ENCODE measurements around the gene TSBP1.

Gene TSBP1

DNA sequence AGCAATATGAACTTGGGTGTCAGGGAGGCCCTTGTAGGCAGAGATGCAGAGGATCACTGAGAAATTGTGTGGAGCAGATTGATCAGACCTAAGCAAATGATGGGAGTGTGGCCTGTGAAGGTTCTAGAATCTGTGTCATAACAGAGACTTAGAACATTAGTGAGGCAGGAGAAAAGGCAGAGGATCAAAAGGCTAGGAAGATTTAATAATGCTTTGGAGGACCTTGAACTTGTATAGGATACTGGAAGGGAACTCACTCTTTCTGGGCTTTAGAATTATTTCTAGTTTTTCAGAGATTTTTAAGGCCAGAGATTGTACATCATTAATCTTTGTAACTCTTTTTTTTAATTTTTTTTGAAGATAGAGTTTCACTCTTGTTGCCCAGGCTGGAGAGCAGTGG lies at the start of gene TSBP1:
TSS of gene TSBP1 (minus strand) at position 101 of the 400 bp plus-strand sequence. CDS start 197 bp downstream, outside the sequence.
- Histone ChIP-seq H3K9me3 (ENCODE audit: control insufficient read depth, insufficient read depth, low read length) (no peaks in the 10 kb centered on the region), H3K9me2 (replicated peaks; ENCODE audit: control insufficient read depth, low read length) (no peaks in the 10 kb centered on the region), H3K36me3 (ENCODE audit: control insufficient read depth, low read length) (no peaks in the 10 kb centered on the region), H3F3A (ENCODE audit: control insufficient read depth, insufficient read depth) (no peaks in the 10 kb centered on the region), H3K27ac (ENCODE audit: low read depth, low read length) (no peak within 1 kb of the TSS), H3K4me3 (ENCODE audit: low read length) (no peak within 1 kb of the TSS), H3K4me1 (ENCODE audit: control insufficient read depth, low read length) (peaks cover 5% of the 10 kb centered on the region; the same call in 1 of the 2 replicates), H3K4me2 (ENCODE audit: low read length) (no peak within 1 kb of the TSS), H3K79me2 (ENCODE audit: control insufficient read depth, low read length) (no peaks in the 10 kb centered on the region), H4K20me1 (ENCODE audit: control insufficient read depth, insufficient read depth, low read depth, low read length) (no peaks in the 10 kb centered on the region), H3K27me3 (ENCODE audit: control insufficient read depth, low read length) (no peaks in the 10 kb centered on the region)
- TF ChIP-seq CTCF (IDR thresholded peaks at IDR 0.05; ENCODE audit: low read depth, low read length, poor library complexity, severe bottlenecking) = no peak
- no peak for TF ChIP-seq EZH2phosphoT487 (IDR thresholded peaks at IDR 0.05; ENCODE audit: borderline replicate concordance, low read length)

- Histone ChIP-seq H3F3A (ENCODE audit: control insufficient read depth, insufficient read depth) (no peaks in the 10 kb centered on the region), H4K20me1 (ENCODE audit: control insufficient read depth, insufficient read depth, low read depth, low read length) (no peaks in the 10 kb centered on the region), H3K9me2 (replicated peaks; ENCODE audit: control insufficient read depth, low read length) (no peaks in the 10 kb centered on the region), H3K36me3 (ENCODE audit: control insufficient read depth, low read length) (no peaks in the 10 kb centered on the region), H3K79me2 (ENCODE audit: control insufficient read depth, low read length) (no peaks in the 10 kb centered on the region), H3K4me3 (ENCODE audit: low read length) (no peak overlapping the region), H3K4me2 (ENCODE audit: low read length) (peak overlapping the region; percentile 64), H3K4me1 (ENCODE audit: control insufficient read depth, low read length) (peaks cover 14% of the 10 kb centered on the region), H3K27me3 (ENCODE audit: control insufficient read depth, low read length) (peaks cover 17% of the 10 kb centered on the region), H3K27ac (ENCODE audit: low read depth, low read length) (no peak overlapping the region), H3K9me3 (ENCODE audit: control insufficient read depth, insufficient read depth, low read length) (no peaks in the 10 kb centered on the region)
- TF ChIP-seq CTCF (IDR thresholded peaks at IDR 0.05; ENCODE audit: low read depth, low read length, poor library complexity, severe bottlenecking) = no peak
- TF ChIP-seq EZH2phosphoT487 (IDR thresholded peaks at IDR 0.05; ENCODE audit: borderline replicate concordance, low read length) = no peak
Measured at GRCh38 chr6:32416036-32416435, 44.3 kb upstream of the TSBP1 start.

- H3K9me2 ChIP-seq (replicated peaks; ENCODE audit: control insufficient read depth, low read length) = no peaks in the 10 kb centered on the region
- TF ChIP-seq EZH2phosphoT487 (IDR thresholded peaks at IDR 0.05; ENCODE audit: borderline replicate concordance, low read length) (no peak), CTCF (IDR thresholded peaks at IDR 0.05; ENCODE audit: low read depth, low read length, poor library complexity, severe bottlenecking) (peak; percentile 96)
Measured at GRCh38 chr6:32415521-32416019, 43.9 kb upstream of the TSBP1 start.

More at GRCh38 chr6:32415521-32416019, 43.9 kb upstream of the TSBP1 start:
- Histone ChIP-seq H3K79me2 (ENCODE audit: control insufficient read depth, low read length) (no peaks in the 10 kb centered on the region), H3K27me3 (ENCODE audit: control insufficient read depth, low read length) (peaks cover 17% of the 10 kb centered on the region), H4K20me1 (ENCODE audit: control insufficient read depth, insufficient read depth, low read depth, low read length) (no peaks in the 10 kb centered on the region), H3K4me1 (ENCODE audit: control insufficient read depth, low read length) (peaks cover 14% of the 10 kb centered on the region), H3K4me2 (ENCODE audit: low read length) (peak overlapping the region; percentile 64), H3K9me3 (ENCODE audit: control insufficient read depth, insufficient read depth, low read length) (no peaks in the 10 kb centered on the region), H3F3A (ENCODE audit: control insufficient read depth, insufficient read depth) (no peaks in the 10 kb centered on the region), H3K36me3 (ENCODE audit: control insufficient read depth, low read length) (no peaks in the 10 kb centered on the region), H3K27ac (ENCODE audit: low read depth, low read length) (no peak overlapping the region), H3K4me3 (ENCODE audit: low read length) (peak overlapping the region; percentile 45)
